Cardiac septum (tissue), 1 donor: Measurements from ENCODE around the gene TNS1. TPM values are rescaled to one million over a fixed set of nuclear protein-coding genes. Genes with fewer than 3 reads are reported as not detected.
A peak's percentile ranks its signal among the peaks of the same experiment; 100 is the strongest.

Experiments used
- DNase-seq: peaks from one replicate; pipeline ENCODE4 v3.0.0-alpha.2; 2020; ENCODE audit warnings: low spot score
- intact Hi-C: fragments of 100-400 bp; cut with DNase I; formaldehyde crosslinking; loops from one replicate; pipeline ENCODE4 v1.14.0; 2022
- total RNA-seq: library from RNA; stranded (reverse); fragmentation: NEBNext Ultra II Directional; extraction: Animal tissue kit (Norgen Biotek cat#: 25700); gene quantifications from one replicate; pipeline ENCODE4 v1.2.1, GENCODE V29; 2021
- donor health status: DM: no; HTN: no; CAD: no.

Gene TNS1
- total RNA-seq, 1 donor from 2014 or later: 870 TPM

DNA sequence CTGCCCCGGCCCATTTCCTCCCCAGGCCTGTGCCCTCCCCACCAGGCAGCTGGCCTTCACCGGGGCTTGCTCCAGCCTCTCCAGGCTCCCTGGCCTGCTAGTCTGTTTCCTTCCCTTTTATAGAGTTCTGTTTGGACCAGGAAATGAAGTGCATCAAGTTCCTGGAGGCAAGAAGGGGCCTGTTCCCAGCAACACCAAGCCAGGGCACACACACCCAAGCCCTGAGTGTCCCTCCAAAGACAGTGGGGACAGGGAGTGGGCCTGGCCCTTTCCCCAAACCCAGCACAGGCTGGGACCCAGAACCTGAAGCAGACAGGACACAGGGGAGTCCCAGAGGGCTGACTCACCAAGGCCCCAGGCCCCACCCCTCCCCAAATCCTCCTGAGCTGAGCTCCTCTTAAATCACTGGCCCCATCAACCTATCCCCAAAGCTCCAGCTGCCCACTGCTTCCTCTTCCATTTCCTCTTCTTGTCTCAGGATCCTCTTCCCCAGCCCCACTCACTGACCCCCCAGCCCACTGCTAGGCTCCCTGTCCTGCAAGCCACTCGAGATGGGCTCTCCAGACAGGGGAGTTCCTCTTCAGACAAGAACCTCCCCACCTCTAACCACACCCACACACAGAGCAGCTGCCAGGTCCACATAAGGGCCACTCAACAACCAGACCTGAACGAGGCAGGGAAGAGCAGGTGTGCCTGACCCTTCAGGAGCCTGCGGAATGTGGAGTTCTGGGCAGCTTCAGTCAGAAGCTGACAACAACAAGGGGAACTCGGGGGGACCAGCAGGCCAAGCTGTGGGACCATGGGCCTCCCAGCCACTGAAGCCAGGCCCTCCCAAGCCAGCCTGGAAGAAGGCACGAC, 74.2 kb downstream of the TNS1 start:
- no peak for DNase-seq
- intact Hi-C loops: no loop called here

DNA sequence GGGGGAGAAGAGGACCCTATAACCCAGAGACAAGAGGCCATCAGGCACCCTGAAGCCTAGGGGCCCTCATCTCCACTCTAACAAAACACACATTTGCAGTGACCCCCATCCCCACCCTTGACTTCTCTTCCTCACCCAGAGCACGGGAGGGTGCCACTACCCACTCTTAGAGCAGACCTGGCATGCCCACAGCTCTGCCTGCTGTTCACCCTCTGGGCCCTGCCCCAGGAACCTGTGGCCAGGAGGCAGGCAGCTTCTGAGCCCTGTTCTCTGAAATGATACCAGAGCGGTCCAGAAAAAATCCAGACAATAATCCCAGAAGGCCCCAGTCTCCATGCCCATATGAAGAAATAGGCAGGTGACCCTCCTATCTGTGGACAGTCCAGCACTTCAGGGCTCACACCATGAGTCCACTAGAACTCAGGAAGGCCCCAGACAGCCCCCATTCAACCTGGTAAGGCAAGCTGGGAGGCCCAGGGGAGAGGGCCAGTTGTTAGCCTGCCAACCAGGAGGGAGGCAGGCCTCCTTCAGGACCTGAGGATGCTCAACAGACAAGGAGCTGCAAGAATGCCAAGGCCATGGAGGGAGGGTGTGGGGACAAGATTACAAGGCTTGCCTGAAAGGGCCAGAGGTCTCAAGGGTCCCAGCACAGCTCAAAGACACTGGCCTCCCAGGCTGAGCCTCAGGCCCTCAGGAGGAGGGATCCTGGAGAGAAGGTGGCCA, 75.0 kb downstream of the TNS1 start:
- intact Hi-C loops: no loop called here
- no peak for DNase-seq

DNA sequence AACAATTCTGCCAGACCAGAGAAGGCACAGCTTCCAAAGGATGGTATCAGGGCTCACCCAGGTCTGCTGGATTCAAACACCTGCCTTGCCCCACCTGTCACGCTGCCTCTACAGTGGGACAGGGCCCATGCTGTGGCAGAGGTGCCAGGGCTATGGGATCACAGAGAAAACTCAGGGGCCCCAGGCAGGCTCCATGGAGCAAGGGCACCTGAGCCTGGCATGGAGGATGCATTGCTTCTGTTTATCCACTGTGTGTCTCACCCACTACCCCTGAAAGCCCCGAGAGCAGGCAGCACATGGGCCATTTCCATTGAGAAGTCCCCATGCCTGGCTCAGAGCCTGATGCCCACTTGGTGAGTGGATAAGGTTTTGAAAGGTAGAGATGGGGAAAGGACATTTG, 76.0 kb downstream of the TNS1 start:
- DNase-seq: no peak
- intact Hi-C loops: no loop called here

DNA sequence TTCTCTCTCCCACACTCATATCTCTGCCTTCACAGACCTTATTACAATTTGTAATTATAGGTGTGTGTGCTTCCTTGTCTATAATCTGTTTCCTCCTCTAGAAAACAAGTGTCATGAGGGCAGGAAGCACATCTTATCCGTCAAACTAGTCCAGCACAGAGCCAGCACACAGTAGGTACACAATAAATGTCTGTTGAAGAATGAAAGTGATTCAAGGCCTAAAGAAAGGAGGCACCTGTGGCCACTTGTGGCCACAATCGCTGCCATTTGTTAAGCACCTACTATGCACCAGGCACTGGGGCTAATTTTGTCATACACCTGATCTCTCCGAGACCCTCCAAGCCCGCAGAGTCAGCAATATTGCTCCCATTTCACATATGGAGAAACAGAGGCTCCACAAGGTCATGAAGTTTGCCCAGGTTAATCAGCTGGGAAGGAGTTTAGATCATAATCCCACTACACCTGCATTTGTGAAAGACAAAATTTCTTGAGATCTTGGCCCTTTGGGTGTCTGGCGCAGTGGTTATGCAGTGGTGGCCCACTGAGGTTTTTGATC, 78.4 kb downstream of the TNS1 start:
- DNase-seq: no peak
- intact Hi-C loops: no loop called here

DNA sequence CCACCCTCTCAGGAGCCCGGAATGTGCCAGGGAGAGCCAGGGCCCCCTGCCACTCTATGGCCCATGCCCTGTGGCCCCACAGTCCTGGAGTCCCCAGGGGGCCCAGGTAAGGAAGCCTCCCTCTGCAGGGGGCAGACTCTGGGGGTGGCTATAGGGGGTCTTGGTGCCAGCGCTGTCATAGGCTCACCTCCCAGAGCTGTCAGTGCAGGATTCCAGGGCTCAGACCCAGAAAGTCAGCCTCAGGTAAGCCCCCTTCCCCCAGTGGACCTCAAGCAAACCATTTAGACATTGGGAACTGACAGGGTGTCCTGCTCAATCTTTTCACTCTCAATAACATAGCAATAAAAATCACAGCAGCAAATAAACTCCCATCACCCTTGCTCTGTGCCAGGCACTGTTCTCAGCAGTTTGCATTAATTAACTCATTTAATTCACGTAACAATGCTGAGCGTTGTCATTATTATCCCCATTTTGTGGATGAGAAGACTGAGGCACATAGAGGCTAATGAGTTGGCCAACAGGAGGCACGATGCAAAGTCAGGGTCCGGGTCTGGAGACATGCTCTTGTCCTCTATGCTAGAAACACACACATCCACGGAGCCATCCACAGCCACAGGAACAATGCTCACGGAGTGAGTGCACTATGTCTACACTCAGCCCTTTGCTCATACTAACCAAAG, 79.6 kb downstream of the TNS1 start:
- DNase-seq: no peak

DNA sequence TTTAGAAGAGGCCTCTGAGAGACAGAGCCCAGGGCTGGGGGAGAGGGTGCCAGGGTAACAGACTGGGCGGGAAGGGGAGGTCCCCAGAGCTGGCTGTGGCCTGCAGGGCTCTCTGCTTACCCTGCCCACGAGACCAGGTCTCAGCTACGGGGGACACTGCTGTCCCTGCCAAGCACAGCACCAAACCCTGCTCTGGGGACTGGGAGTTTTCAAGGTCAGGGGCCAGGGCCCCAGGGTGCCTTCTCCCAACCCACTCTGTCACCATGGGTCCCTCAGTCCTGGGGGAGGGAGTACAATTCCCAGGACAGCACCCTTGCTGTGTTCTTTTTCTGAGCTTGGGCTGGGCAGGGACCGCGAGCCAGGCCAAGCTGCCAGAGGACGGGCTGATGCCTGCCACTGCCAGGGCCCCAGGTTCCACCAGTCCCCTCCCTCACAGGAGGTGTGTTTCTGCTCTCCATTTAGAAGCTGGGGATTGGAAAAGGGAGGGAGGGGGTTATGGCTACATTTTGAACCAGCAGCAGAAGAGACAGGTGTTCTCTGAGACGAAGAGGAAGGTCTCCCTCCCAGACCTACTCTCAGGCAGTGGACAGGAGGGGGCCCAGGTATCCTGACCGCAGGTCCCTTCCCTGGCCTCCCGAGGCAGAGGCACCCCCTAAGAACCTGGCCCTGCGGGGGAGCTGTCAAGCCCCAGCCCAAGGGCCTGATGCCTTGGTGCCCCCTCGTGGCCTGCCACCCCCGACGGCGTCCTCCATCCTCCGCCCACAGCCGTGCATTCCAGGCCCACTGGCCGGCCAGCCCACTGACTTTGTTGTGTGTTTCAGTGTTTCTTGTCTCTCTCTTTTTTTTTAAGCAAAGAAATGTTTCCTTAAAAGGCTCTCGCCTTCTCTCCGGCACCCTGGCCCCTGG, 80.4 kb downstream of the TNS1 start:
- no peak for DNase-seq

More for the DNA sequence above, 79.6 kb downstream of the TNS1 start:
- intact Hi-C loops: no loop called here

DNA sequence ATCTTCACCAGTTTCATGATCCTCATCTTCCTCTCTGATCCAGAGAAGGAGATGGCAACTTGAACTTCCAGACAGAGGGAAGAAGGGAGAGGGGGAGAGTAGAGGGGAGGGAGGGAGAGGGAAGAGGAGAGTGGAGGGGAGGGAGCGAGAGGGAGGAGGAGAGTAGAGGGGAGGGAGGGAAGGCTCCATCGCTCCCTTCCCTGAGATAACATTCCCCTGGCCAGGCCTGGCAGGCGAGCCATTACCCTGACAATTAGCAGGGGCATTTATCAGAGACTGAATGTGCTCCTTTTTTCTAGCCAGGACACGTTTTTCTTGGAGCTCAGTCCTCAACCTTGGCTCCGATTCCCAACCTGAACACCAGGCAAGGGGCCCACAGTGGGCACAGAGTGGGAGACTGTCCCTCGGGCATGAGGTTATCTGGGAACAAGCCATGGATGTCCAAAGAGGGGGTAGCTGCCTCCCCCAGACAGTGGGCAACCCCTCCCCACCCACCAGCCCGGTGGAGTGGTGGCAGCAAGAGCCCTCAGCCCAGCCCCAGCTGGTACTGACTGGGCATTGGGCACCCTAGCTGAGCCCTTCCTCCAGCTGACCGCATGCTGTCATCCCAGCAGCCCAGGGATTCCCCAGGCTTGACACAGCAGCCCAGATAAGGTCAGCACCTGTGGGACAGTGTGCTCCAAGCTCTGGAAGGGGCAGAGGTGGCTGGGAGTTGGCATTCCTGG, 81.8 kb downstream of the TNS1 start:
- intact Hi-C loops: loop anchor here (2.0 kb wide), 1 partner anchor 16 kb away; no protein-coding TSS in a partner anchor
- peak; percentile 89 for DNase-seq

More for the DNA sequence above, 80.4 kb downstream of the TNS1 start:
- intact Hi-C loops: no loop called here

DNA sequence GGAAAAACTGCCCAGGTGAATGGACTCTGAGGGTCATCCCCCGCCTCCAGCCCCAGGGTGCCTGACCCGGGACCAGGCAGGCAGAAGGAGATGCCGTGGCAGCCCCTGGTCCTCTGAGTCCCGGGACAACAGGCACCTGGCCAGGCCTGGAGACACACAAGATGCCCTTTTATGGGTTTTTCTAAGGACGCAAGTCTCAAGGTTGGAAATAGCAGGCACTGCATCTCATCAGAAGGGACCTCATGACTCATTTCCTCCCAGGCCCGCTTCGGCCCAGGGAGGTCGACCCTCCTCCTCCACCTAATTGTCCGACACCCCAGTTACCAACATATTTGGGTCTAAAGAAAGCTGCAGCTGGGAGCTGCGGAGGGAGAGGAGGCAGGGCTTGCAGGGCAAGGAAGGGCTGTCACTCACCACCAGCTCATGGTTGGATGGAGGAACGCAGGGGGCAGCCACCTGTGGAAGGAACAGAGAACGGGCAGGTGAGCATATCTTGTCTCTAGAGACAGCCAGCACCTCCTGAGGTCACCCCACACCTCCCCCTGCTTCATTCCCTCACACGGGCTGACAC, 82.9 kb downstream of the TNS1 start:
- peak; percentile 72 for DNase-seq
- intact Hi-C loops: loop anchor here (2.0 kb wide), 1 partner anchor 15 kb away; no protein-coding TSS in a partner anchor

DNA sequence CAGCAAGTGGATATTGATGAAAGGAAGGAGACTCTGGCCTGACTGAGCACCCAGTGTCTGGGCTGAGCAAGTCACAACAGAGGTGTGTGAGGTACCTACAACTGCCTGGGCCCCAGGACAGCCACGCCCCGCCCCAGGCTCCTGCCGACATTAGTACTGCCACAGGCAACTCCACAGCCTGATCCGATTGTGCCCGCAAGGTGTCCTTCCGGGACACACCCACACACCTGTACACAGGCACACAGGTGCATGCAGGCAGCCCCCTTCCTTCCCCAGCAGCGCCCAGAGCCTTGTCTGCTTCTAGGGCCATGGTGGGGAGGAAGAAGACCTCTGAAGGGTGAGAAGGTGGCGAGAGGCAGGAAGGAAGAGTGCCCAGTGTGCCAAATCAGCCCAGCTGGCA, 83.6 kb downstream of the TNS1 start:
- intact Hi-C loops: no loop called here
- no peak for DNase-seq

DNA sequence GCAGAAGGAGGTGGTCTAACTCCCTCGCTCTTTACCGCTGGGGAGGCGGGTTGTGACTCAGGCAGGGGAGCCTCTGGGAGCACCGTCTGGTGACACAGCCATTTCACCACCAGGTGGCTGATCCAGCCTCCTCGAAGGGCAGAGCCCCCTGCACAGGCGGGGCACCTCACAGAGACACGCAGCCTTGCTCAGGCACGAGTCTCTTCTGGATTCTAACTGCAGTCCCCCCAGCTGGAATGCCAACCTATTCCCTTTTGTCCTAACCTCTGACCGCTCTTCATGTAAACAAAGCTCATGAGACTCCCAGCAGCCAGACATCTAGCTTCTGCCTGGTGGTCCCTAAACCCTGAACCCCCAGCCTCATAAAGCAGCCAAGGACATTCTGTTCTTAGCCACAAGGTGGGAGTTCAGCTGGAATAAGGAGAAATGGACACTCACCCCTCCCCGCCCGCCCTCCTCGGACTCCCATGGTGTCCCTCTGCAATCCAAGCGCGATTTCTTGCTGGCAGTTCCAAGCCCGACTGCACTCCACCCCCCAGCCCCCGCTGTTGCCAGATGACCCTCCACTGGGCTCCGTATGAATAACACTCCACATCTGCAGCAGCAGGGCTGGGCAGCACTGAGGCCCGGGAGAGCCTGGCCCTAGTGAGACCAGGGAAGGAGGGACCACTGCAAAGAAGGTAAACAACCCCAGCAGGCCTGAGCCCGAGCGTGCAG, 84.3 kb downstream of the TNS1 start:
- no peak for DNase-seq
- intact Hi-C loops: no loop called here

DNA sequence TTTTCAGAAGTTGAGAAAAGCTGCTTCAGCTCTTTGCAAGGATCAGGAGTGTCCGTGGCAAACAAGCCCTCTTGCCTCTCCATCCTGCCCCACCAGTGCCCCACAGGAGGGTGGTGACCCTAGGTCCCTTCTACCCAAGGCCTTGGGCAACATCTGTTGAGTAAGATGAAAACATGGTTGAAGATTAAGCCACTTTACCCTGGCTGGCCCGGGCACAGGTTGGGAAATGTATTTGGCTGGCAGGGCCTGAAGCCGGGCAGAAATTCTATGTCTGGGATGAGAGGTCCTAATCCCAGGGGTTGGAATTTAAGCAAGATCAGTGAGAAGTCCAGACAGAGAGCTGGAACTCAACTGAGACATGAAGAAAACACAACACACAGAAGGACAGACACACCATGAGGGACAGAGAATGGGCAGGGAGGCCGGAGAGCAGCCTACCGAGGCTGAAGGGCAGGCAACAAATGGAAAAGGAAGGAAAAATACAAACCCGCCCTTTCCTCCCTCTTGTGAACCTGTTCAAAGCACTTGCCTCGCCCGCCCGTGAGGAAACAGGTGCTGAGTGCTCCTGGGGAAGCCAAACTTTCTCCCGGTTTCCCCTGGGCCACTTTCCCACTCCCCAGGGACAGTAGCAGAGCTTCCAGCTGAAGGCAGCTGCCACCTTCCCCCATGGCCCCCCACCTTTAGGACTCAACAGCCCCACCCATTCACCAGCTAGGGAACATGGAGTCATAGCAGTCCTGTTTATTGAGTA, 86.1 kb downstream of the TNS1 start:
- intact Hi-C loops: no loop called here
- DNase-seq: no peak

DNA sequence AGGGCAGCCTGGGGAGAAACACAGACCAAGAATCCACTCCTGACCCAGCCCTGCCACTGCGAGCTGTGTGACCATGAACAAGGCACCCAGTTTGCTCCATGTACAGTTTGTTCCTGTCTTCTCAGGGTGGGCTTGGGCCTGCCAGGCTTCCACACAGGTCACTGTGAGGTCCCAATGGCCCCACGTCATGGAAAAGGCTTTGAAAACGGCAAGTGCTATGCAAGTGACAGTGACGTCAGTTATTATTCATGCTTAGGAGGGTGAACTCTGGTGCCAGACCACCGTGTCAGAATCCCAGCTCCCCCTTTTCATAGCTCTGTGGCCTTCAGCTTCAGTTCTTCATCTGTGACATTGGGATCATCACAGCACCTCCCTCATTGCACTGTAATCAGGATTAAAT, 87.1 kb downstream of the TNS1 start:
- no peak for DNase-seq
- intact Hi-C loops: no loop called here

DNA sequence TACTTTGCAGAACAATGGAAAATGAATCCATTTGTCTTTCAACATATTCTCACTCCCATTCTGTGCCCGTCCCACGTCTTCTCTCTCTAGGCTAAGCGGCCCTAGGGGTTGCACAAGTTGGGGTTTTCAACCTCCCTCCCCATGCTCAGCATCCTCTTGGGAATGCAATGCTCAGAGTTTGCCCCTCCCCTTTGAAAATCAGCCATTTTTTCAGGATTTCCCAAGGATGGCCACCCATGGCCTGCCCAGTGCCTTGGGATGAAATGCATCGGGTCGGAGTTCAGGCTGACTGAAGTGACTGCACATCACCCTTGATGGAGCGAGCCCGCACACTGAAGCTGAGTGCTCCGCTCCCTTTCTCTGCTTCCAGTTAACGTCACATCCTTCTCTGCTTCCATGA, 87.9 kb downstream of the TNS1 start:
- intact Hi-C loops: no loop called here
- DNase-seq: no peak

DNA sequence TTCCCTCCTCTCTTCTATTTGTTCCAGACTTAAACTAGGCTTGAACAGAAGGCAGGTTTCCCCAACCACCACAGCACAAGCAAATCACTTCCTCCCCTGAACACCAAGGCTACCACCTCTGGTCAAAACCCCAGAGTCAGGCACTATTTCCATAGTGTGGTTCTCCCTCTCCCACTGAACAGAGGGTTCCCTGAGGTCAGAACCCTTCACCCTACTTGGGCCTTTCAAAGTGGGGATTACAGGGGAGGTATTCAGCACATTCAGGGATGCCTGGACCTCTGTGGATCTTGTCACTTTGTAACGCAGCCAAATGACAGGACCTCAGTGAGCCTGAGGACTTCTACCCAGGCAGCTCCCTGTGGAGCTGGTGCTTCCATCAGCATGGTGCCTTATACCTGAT, 88.7 kb downstream of the TNS1 start:
- DNase-seq: no peak
- intact Hi-C loops: no loop called here

DNA sequence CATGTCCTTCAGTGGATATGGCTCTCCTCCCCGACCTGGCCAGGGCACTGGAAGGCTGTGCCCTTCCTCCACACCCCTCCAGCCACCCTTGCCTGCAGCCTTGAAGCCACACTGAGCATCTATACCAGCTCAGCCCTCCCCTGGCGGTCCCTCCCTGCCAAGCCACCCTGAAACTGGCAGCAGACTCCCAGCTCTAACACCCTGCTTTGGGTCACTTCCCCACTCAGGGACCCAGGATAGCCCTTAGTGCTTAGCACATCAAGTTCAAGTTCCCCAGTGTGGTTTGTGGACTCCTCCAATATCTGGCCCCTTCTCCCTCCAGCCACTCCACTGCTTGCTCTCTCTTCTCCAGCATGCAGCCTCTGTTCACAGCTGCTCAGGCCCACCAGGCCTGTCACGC, 89.4 kb downstream of the TNS1 start:
- intact Hi-C loops: no loop called here
- DNase-seq: no peak

DNA sequence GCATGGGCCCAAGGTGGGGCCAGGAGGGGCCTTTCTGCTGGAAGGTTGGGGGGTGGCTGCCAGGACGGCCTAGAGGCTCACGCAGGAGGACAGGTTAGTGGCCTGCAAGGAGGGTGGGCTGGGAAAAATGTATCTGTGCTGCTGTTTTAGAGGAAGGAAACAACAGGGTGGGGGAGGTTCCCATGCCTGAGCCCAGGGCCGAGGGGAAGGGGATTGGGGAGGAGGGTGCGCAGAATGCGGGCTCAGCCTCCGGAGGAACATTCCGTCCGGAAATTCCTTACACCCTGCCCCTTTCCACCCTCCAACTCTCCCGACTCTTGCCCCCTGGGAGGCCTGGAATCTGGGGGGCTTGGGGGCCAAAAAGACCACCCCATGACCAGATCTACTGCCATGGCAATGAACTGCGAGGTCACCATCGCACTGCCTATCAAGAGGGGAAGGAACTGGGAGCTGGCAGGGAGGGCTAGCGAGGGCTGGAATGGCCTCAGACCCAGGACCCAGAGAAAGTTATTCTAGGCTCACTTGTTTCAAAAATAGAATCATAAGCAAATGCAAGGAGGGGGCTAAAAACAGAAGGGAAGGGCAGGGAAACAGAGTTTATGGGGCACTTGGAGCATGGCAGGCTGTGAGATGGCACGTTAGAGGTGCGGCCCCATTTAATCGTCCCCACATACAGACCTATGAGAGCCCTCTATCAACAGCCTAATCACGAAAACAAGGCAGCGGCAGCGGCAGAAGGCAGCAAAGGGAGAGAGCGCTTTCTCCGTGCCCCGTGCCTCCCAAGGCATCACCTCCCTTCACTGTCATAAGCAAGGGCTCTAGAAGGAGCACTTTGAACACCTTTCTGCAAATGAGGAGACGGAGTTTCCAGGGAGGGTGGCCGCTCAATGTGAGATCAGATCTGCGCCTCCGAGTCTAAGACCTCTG, 90.4 kb downstream of the TNS1 start:
- no peak for DNase-seq
- intact Hi-C loops: no loop called here
